Suprapubic skin (tissue), 4 donors: ENCODE measurements around the gene RCAN3.

Source experiments
- EP300 ChIP-seq: sonication (generic); formaldehyde crosslinking; IDR thresholded peaks from one replicate; pipeline ENCODE4 v1.6.1; 2017; ENCODE audit warnings: antibody characterized with exemption
- POLR2A ChIP-seq, 2 donors: fragments of 450-650 bp; IDR thresholded peaks; one replicate each; pipeline ENCODE4 v1.6.1; 2017; ENCODE audit warnings: antibody characterized with exemption in 2 of 2, mild to moderate bottlenecking in 2 of 2, moderate library complexity in 2 of 2
- POLR2AphosphoS5 ChIP-seq, 3 donors: sonication (generic); formaldehyde crosslinking; IDR thresholded peaks; one replicate each; pipeline ENCODE4 v1.6.1; 2017; ENCODE audit warnings: antibody characterized with exemption in 3 of 3
- TF ChIP-seq, protein P1 (sequence below), 2 donors: fragments of 200-600 bp in 1 of 2; fragments of 450-650 bp in 1 of 2; sonication (generic) in 1 of 2; IDR thresholded peaks; one replicate each; pipeline ENCODE4 v1.5.1; 2016 to 2019; ENCODE audit warnings: antibody characterized with exemption in 2 of 2, mild to moderate bottlenecking in 1 of 2, moderate library complexity in 1 of 2

GRCh38 chr1:24459551-24460266 lies 42.9 kb upstream of the RCAN3 start:
- TF ChIP-seq, protein P1, sequence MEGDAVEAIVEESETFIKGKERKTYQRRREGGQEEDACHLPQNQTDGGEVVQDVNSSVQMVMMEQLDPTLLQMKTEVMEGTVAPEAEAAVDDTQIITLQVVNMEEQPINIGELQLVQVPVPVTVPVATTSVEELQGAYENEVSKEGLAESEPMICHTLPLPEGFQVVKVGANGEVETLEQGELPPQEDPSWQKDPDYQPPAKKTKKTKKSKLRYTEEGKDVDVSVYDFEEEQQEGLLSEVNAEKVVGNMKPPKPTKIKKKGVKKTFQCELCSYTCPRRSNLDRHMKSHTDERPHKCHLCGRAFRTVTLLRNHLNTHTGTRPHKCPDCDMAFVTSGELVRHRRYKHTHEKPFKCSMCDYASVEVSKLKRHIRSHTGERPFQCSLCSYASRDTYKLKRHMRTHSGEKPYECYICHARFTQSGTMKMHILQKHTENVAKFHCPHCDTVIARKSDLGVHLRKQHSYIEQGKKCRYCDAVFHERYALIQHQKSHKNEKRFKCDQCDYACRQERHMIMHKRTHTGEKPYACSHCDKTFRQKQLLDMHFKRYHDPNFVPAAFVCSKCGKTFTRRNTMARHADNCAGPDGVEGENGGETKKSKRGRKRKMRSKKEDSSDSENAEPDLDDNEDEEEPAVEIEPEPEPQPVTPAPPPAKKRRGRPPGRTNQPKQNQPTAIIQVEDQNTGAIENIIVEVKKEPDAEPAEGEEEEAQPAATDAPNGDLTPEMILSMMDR (IDR thresholded peaks at IDR 0.05) = no peak
- TF ChIP-seq POLR2AphosphoS5 (IDR thresholded peaks at IDR 0.05) (no peak), EP300 (no peak), POLR2A (IDR thresholded peaks at IDR 0.05) (no peak)
